Ovary (tissue), 9 donors: ENCODE results near the gene SIX2. TPM values are rescaled to one million over a fixed set of nuclear protein-coding genes. Genes with fewer than 3 reads are reported as not detected.

ENCODE experiments used
- DNase-seq, 5 donors: peaks; one replicate each; pipeline ENCODE4 v3.0.0-alpha.2; 2019 to 2020
- H3K27ac ChIP-seq, 2 donors: fragments of 200-600 bp; one replicate each; pipeline versions ENCODE4 v1.5.1 to v1.8.0; 2019 to 2022
- H3K27me3 ChIP-seq: fragments of 200-600 bp; one replicate; pipeline ENCODE4 v1.8.0; 2022
- H3K36me3 ChIP-seq: fragments of 200-600 bp; sonication (generic); one replicate; pipeline ENCODE4 v1.5.1; 2019
- H3K4me1 ChIP-seq: one replicate; pipeline ENCODE4 v1.8.1; 2013; ENCODE audit warnings: mild to moderate bottlenecking, moderate library complexity; ENCODE audit not compliant: insufficient read depth
- H3K4me3 ChIP-seq: fragments of 200-600 bp; sonication (generic); one replicate; pipeline ENCODE4 v1.5.1; 2017
- H3K9me3 ChIP-seq, 2 donors: fragments of 200-600 bp in 1 of 2; sonication (generic) in 1 of 2; one replicate each; pipeline versions ENCODE4 v1.5.1 to v1.8.1; 2013 to 2019; ENCODE audit warnings: mild to moderate bottlenecking in 1 of 2, moderate library complexity in 1 of 2
- EP300 ChIP-seq: sonication (generic); formaldehyde crosslinking; IDR thresholded peaks from one replicate; pipeline ENCODE4 v1.6.1; 2017; ENCODE audit warnings: antibody characterized with exemption
- POLR2A ChIP-seq: fragments of 450-650 bp; IDR thresholded peaks from one replicate; pipeline ENCODE4 v1.6.1; 2017; ENCODE audit warnings: antibody characterized with exemption, mild to moderate bottlenecking, moderate library complexity
- WGBS, 3 donors: extraction: QIAGEN DNeasy Blood & Tissue Kit in 1 of 3; methylation state at CpG; one replicate each; pipeline versions ENCODE4 v1.1.5 to v1.1.7; 2013 to 2017; 5-methylcytosine and 5-hydroxymethylcytosine counted together
- intact Hi-C, 4 donors: fragments of 100-400 bp; cut with DNase I; formaldehyde crosslinking; loops; one replicate each; pipeline versions ENCODE4 v1.11.0 to v1.15.1; 2022 to 2023
- polyA plus RNA-seq, 2 donors: library from polyadenylated mRNA; stranded (reverse); fragments of 200-250 nt in 1 of 2; fragments of 350-450 nt in 1 of 2; fragmentation: Illumina TruSeq in 1 of 2; extraction: RNeasy Lipid Tissue Mini Kit (QIAGEN cat#74804) in 1 of 2; gene quantifications; one replicate each; pipeline ENCODE4 v1.2.3, GENCODE V29; 2013 to 2014
- total RNA-seq, 7 donors: library from RNA; depleted of rRNA in 2 of 7; stranded (reverse); fragments of >200 nt in 2 of 7; fragmentation: NEBNext Ultra II Directional in 3 of 7; extraction: Animal tissue kit (Norgen Biotek cat#: 25700) in 3 of 7; gene quantifications; one replicate each; pipeline versions ENCODE4 v1.1.0 to v1.2.4, GENCODE V29; 2016 to 2023
- TF ChIP-seq, protein P1 (sequence below), 3 donors: fragments of 450-650 bp in 2 of 3; fragments of 200-600 bp in 1 of 3; IDR thresholded peaks; one replicate each; pipeline versions ENCODE4 v1.5.1 to v1.8.0; 2016 to 2022; ENCODE audit warnings: antibody characterized with exemption in 3 of 3, mild to moderate bottlenecking in 1 of 3
- donor health status: DM: no; HTN: no; CAD: no; lungs with moderate emphysema.
- donor health status: DM: no; HTN: no; CAD: no.
- donor health status: Bipolar disorder and iron deficiency.
- donor health status: DM: yes; HTN: yes; CAD: no.
- donor health status: DM: no; HTN: no; CAD: no.
- donor health status: DM: yes; HTN: yes; CAD: no.

Gene SIX2
- total and polyA plus RNA-seq, 9 donors, result 0.06 to 0.46 (median 0.16) TPM; not detected in 3

- H3K4me1 ChIP-seq, result peaks cover 3% of the 10 kb centered on the region
- H3K27ac ChIP-seq, result no peak overlapping the region
- H3K9me3 ChIP-seq, result no peaks in the 10 kb centered on the region
- intact Hi-C loops, result no loop called here
- TF ChIP-seq EP300, result no peak
- TF ChIP-seq POLR2A, result no peak
- TF ChIP-seq, protein P1, sequence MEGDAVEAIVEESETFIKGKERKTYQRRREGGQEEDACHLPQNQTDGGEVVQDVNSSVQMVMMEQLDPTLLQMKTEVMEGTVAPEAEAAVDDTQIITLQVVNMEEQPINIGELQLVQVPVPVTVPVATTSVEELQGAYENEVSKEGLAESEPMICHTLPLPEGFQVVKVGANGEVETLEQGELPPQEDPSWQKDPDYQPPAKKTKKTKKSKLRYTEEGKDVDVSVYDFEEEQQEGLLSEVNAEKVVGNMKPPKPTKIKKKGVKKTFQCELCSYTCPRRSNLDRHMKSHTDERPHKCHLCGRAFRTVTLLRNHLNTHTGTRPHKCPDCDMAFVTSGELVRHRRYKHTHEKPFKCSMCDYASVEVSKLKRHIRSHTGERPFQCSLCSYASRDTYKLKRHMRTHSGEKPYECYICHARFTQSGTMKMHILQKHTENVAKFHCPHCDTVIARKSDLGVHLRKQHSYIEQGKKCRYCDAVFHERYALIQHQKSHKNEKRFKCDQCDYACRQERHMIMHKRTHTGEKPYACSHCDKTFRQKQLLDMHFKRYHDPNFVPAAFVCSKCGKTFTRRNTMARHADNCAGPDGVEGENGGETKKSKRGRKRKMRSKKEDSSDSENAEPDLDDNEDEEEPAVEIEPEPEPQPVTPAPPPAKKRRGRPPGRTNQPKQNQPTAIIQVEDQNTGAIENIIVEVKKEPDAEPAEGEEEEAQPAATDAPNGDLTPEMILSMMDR (IDR thresholded peaks at IDR 0.05), result no peak
- H3K4me3 ChIP-seq, result no peak overlapping the region
- H3K27me3 ChIP-seq, result no peaks in the 10 kb centered on the region
- no peaks in the 10 kb centered on the region for H3K36me3 ChIP-seq
- DNase-seq, result no peak
- 19 to 22% (median 22%) methylated on average over 27 to 36 of the region's 36 CpGs for WGBS, 3 donors
These were observed 8.8 kb downstream of the SIX2 start for GRCh38 chr2:45000341-45000901.

- no peaks in the 10 kb centered on the region for H3K27me3 ChIP-seq
- H3K9me3 ChIP-seq, result no peaks in the 10 kb centered on the region
- no peak for DNase-seq
- no peaks in the 10 kb centered on the region for H3K36me3 ChIP-seq
- intact Hi-C loops, result loop anchor here in 1 of 4 donors (5.0 kb wide), 1 partner anchor 93 kb away; no protein-coding TSS in a partner anchor
- H3K4me3 ChIP-seq, result no peak overlapping the region
- no peak overlapping the region for H3K27ac ChIP-seq
- no peak for TF ChIP-seq EP300
- TF ChIP-seq, protein P1 (IDR thresholded peaks at IDR 0.05), result no peak
- no peak for TF ChIP-seq POLR2A
- WGBS, 3 donors, result 53 to 63% (median 53%) methylated on average over 10 of the region's 10 CpGs
- H3K4me1 ChIP-seq, result peaks cover 1% of the 10 kb centered on the region
These were observed 9.7 kb downstream of the SIX2 start for GRCh38 chr2:44999540-44999939.

DNA sequence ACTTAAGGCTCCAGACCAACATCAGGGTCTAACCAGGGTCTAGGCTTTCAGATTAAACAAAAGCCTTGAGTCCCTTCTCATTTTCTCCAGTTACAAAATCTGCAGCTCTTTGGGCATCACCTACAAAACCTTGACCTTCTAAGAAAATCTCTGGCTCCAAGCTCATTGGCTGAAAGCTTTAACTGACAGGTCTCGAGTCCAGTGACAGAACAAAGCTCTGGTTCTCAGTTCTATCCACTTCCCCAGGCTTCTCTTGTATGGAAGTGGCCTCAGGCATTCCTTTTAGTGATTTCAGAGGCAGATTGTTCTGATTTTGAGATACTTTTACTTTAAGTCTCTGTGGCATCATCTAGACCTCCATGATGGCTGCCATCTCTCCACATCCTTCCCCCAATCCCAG, 11.3 kb downstream of the SIX2 start:
- intact Hi-C loops, result loop anchor here in 1 of 4 donors (5.0 kb wide), 1 partner anchor 94 kb away; no protein-coding TSS in a partner anchor
- no peak overlapping the region for H3K4me3 ChIP-seq
- WGBS, 3 donors, result 89 to 94% (median 94%) methylated on average over 1 of the region's 1 CpG
- H3K4me1 ChIP-seq, result peaks cover 1% of the 10 kb centered on the region
- H3K27ac ChIP-seq, result no peak overlapping the region
- H3K36me3 ChIP-seq, result no peaks in the 10 kb centered on the region
- no peaks in the 10 kb centered on the region for H3K9me3 ChIP-seq
- no peak for DNase-seq
- no peaks in the 10 kb centered on the region for H3K27me3 ChIP-seq
- TF ChIP-seq EP300, result no peak
- TF ChIP-seq, protein P1 (IDR thresholded peaks at IDR 0.05), result no peak
- TF ChIP-seq POLR2A, result no peak

GRCh38 chr2:44996356-44996755, 12.9 kb downstream of the SIX2 start:
- no peak for DNase-seq
- Histone ChIP-seq H3K9me3 (no peaks in the 10 kb centered on the region), H3K4me3 (no peak overlapping the region), H3K27ac (no peak overlapping the region), H3K36me3 (no peaks in the 10 kb centered on the region), H3K4me1 (peaks cover 1% of the 10 kb centered on the region), H3K27me3 (no peaks in the 10 kb centered on the region)
- TF ChIP-seq EP300 (no peak), POLR2A (no peak)
- TF ChIP-seq, protein P1 (IDR thresholded peaks at IDR 0.05), result no peak
- 66 to 73% (median 71%) methylated on average over 6 of the region's 6 CpGs for WGBS, 3 donors
- intact Hi-C loops, result loop anchor here in 1 of 4 donors (5.0 kb wide), 1 partner anchor 96 kb away; no protein-coding TSS in a partner anchor
